HepG2 (cell line): ENCODE results near the gene MPPE1. TPM values are rescaled to one million over a fixed set of nuclear protein-coding genes. Genes with fewer than 3 reads are reported as not detected.
A peak's percentile ranks its signal among the peaks of the same experiment; 100 is the strongest.

ENCODE experiments used
- ATAC-seq: fragments of 200-7000 bp; cut with Tn5 transposase; 3 replicates; pipeline ENCODE4 v1.9.1; 2020; ENCODE audit warnings: mild to moderate bottlenecking, moderate library complexity
- Bru-seq: library from RNA; stranded (reverse); fragments of 400-500 nt; gene quantifications from one replicate; lab custom pipeline; 2021; lab: Mats Ljungman, UMichigan
- BruChase-seq, 2 experiments: library from RNA; stranded (reverse); fragments of 400-500 nt; gene quantifications; one replicate each; lab custom pipeline; 2021; lab: Mats Ljungman, UMichigan
- BruUV-seq: library from RNA; stranded (reverse); fragments of 400-500 nt; replicated peaks from 2 replicates; lab custom pipeline; 2021; lab: Mats Ljungman, UMichigan
- CTCF ChIA-PET: fragments of 300-600 bp; formaldehyde crosslinking; extraction: SDS; loops from one replicate; lab custom pipeline; 2021; ENCODE audit warnings: low total read pairs, inconsistent platforms, low intra/inter-chr PET ratio; lab: Yijun Ruan, JAX
- POLR2A ChIA-PET: fragments of 350-600 bp; sonication (Branson Sonifier 250); formaldehyde crosslinking; loops from one replicate; lab custom pipeline; 2020; ENCODE audit warnings: antibody characterized with exemption, inconsistent platforms; lab: Yijun Ruan, JAX
- DNase-seq: peaks from one replicate; pipeline ENCODE4 v3.0.0-alpha.2; 2015; ENCODE audit warnings: low spot score
- FAIRE-seq: peaks from 3 replicates; lab custom pipeline; 2011; peaks lifted over from hg19 to GRCh38; lab: Jason Lieb, UNC
- H2AFZ ChIP-seq: one replicate; pipeline ENCODE4 v1.6.1; 2011; ENCODE audit warnings: low read length, inconsistent platforms
- H3K27ac ChIP-seq: fragments of 300-600 bp; 3 replicates; pipeline ENCODE4 v1.8.0; 2011; ENCODE audit warnings: mixed run types, mild to moderate bottlenecking, mixed read lengths, low read length, inconsistent platforms; ENCODE audit not compliant: insufficient read depth; ENCODE audit errors: extremely low read length
- H3K27me3 ChIP-seq, 2 experiments: fragments of 200-600 bp in 1 of 2; 2 replicates in 1 of 2; 3 replicates in 1 of 2; pipeline versions ENCODE4 v1.6.0 to v1.8.0; 2011; ENCODE audit warnings: low read length in 2 of 2, mild to moderate bottlenecking in 2 of 2, moderate library complexity in 2 of 2, inconsistent platforms in 1 of 2; ENCODE audit not compliant: insufficient read depth in 2 of 2, control insufficient read depth in 1 of 2
- H3K36me3 ChIP-seq, 2 experiments: fragments of 200-600 bp in 1 of 2; replicated peaks in 1 of 2; 2 replicates in 1 of 2; 3 replicates in 1 of 2; pipeline versions ENCODE4 v1.5.1 to v1.8.0; 2011; ENCODE audit warnings: low read length in 2 of 2, inconsistent platforms in 1 of 2; ENCODE audit not compliant: insufficient read depth in 2 of 2, control insufficient read depth in 1 of 2
- H3K4me1 ChIP-seq: 2 replicates; pipeline ENCODE4 v1.5.1; 2012; ENCODE audit warnings: low read length, inconsistent platforms; ENCODE audit not compliant: insufficient read depth
- H3K4me2 ChIP-seq: 2 replicates; pipeline ENCODE4 v1.6.0; 2011; ENCODE audit warnings: low read depth, low read length, inconsistent platforms
- H3K4me3 ChIP-seq, 3 experiments: fragments of 200-600 bp in 1 of 3; sonication (generic), shearing (Covaris generic) in 1 of 3; replicated peaks in 1 of 3; 2 replicates each; pipeline ENCODE4 v1.5.1; 2011 to 2016; ENCODE audit warnings: low read length in 3 of 3, inconsistent platforms in 2 of 3, low read depth in 2 of 3, mild to moderate bottlenecking in 2 of 3, control low read depth in 1 of 3, mixed read lengths in 1 of 3; ENCODE audit not compliant: insufficient read depth in 1 of 3
- H3K79me2 ChIP-seq: one replicate; pipeline ENCODE4 v1.6.1; 2011; ENCODE audit warnings: low read length, inconsistent platforms; ENCODE audit not compliant: insufficient read depth
- H3K9ac ChIP-seq: 2 replicates; pipeline ENCODE4 v1.6.0; 2011; ENCODE audit warnings: mild to moderate bottlenecking, low read depth, low read length, inconsistent platforms; ENCODE audit not compliant: insufficient read depth
- H3K9me3 ChIP-seq: 2 replicates; pipeline ENCODE4 v1.5.1; 2012; ENCODE audit warnings: mild to moderate bottlenecking, low read length
- H4K20me1 ChIP-seq: 2 replicates; pipeline ENCODE4 v1.6.0; 2011; ENCODE audit warnings: inconsistent platforms, mild to moderate bottlenecking, low read length, moderate library complexity; ENCODE audit not compliant: insufficient read depth
- HNRNPUL1 ChIP-seq: fragments of 200-400 bp; formaldehyde crosslinking; IDR thresholded peaks from 2 replicates; pipeline ENCODE4 v1.6.1; 2017; ENCODE audit warnings: low read depth, mild to moderate bottlenecking, low read length, moderate library complexity
- MZF1 ChIP-seq: sonication (generic); formaldehyde crosslinking; IDR thresholded peaks from 2 replicates; pipeline ENCODE4 v1.8.1; 2023; ENCODE audit warnings: mild to moderate bottlenecking, missing genetic modification reagents, borderline replicate concordance
- SATB2 ChIP-seq: sonication (generic); formaldehyde crosslinking; IDR thresholded peaks from 2 replicates; pipeline ENCODE4 v1.5.0; 2020; ENCODE audit warnings: missing genetic modification reagents
- SMC3 ChIP-seq: IDR thresholded peaks from 2 replicates; pipeline ENCODE4 v1.6.1; 2011; ENCODE audit warnings: low read length, improper control_type of control experiment
- ZNF230 ChIP-seq: sonication (generic); formaldehyde crosslinking; IDR thresholded peaks from 2 replicates; pipeline ENCODE4 v1.4.0; 2020; ENCODE audit warnings: mild to moderate bottlenecking, missing genetic modification reagents
- ZNF674 ChIP-seq: sonication (generic); formaldehyde crosslinking; IDR thresholded peaks from 2 replicates; pipeline ENCODE4 v1.5.0; 2020; ENCODE audit warnings: low read depth, mild to moderate bottlenecking, missing genetic modification reagents
- WGBS: methylation state at CpG from one replicate; pipeline ENCODE4 v1.1.6; 2017; ENCODE audit warnings: low lambda C conversion rate; 5-methylcytosine and 5-hydroxymethylcytosine counted together
- in situ Hi-C: cut with HindIII; loops from 2 replicates; pipeline ENCODE4 v1.10.0; 2017; ENCODE audit warnings: low pct_unique_long_range_greater_than_20kb; ENCODE audit not compliant: extremely low pct_ligation_motif_present
- intact Hi-C: fragments of 100-400 bp; cut with micrococcal nuclease; formaldehyde crosslinking; loops from one replicate; pipeline ENCODE4 v1.10.0; 2022; ENCODE audit not compliant: unreplicated experiment
- long read RNA-seq, 2 experiments: library from RNA in 1 of 2; library from polyadenylated mRNA in 1 of 2; stranded (forward) in 1 of 2; unstranded in 1 of 2; transcript quantifications; one replicate each; pipeline ENCODE4 v2.0.0, GENCODE V29; 2019 to 2022
- polyA minus RNA-seq, 3 experiments: library from RNA; depleted of rRNA, polyadenylated mRNA; stranded (reverse); fragments of >200 nt; gene quantifications; 2 replicates each; pipeline ENCODE4 v1.2.3, GENCODE V29; 2011; ENCODE audit warnings: low replicate concordance in 1 of 3
- polyA plus RNA-seq, 8 experiments: library from polyadenylated mRNA; depleted of rRNA in 3 of 8; stranded (reverse) in 7 of 8; unstranded in 1 of 8; fragments of >200 nt; fragmentation: Illumina TruSeq in 4 of 8; extraction: Trizol in 4 of 8; gene quantifications; 2 replicates each; pipeline versions ENCODE4 v1.2.1 to v1.2.3, GENCODE V29; 2011 to 2016; ENCODE audit warnings: low read depth in 4 of 8, missing spikeins in 1 of 8, mixed read lengths in 1 of 8; ENCODE audit not compliant: insufficient read depth in 1 of 8
- total RNA-seq, 5 experiments: library from RNA; depleted of rRNA; stranded (reverse); fragments of >200 nt; fragmentation: Illumina TruSeq; extraction: Trizol; gene quantifications; 2 replicates each; pipeline ENCODE4 v1.2.3, GENCODE V29; 2016; ENCODE audit warnings: low read depth in 1 of 5
- TF ChIP-seq, protein P1 (sequence below): IDR thresholded peaks from 2 replicates; pipeline ENCODE4 v1.6.1; 2016; ENCODE audit warnings: missing compliant biosample characterization, missing genetic modification reagents, borderline replicate concordance
- TF ChIP-seq, protein P2 (sequence below): sonication (generic); formaldehyde crosslinking; IDR thresholded peaks from 2 replicates; pipeline ENCODE4 v1.4.0; 2020; ENCODE audit warnings: mild to moderate bottlenecking, missing genetic modification reagents
- TF ChIP-seq, protein P3 (sequence below): sonication (generic); formaldehyde crosslinking; IDR thresholded peaks from 2 replicates; pipeline ENCODE4 v1.9.0; 2021; ENCODE audit warnings: missing genetic modification reagents, borderline replicate concordance

Gene MPPE1, protein sequence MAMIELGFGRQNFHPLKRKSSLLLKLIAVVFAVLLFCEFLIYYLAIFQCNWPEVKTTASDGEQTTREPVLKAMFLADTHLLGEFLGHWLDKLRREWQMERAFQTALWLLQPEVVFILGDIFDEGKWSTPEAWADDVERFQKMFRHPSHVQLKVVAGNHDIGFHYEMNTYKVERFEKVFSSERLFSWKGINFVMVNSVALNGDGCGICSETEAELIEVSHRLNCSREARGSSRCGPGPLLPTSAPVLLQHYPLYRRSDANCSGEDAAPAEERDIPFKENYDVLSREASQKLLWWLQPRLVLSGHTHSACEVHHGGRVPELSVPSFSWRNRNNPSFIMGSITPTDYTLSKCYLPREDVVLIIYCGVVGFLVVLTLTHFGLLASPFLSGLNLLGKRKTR
- 5.4 and 11.9 TPM in 2 replicates for total RNA-seq (2016; rRNA removed; fragmentation: Illumina TruSeq; extraction: Trizol)
- total RNA-seq (2016; cell fraction: cytosol; rRNA removed; fragmentation: Illumina TruSeq; extraction: Trizol; ENCODE audit: low read depth), result 9.1 and 12.1 TPM in 2 replicates
- total RNA-seq (2016; cell fraction: insoluble cytoplasmic fraction; rRNA removed; fragmentation: Illumina TruSeq; extraction: Trizol), result 3.6 and 11.9 TPM in 2 replicates
- total RNA-seq (2016; cell fraction: membrane; rRNA removed; fragmentation: Illumina TruSeq; extraction: Trizol), result 7.1 and 10.4 TPM in 2 replicates
- 19.6 and 20.7 TPM in 2 replicates for total RNA-seq (2016; cell fraction: nucleus; rRNA removed; fragmentation: Illumina TruSeq; extraction: Trizol)
- polyA plus RNA-seq (2011; rRNA removed), result 9.6 and 10.6 TPM in 2 replicates
- 5.0 and 6.2 TPM in 2 replicates for polyA plus RNA-seq (2011; cell fraction: cytosol; rRNA removed)
- polyA plus RNA-seq (2011; cell fraction: nucleus; rRNA removed), result 18.2 and 19.2 TPM in 2 replicates
- polyA plus RNA-seq (2012), result 6.4 and 7.1 TPM in 2 replicates
- polyA plus RNA-seq (2016; cell fraction: cytosol; fragmentation: Illumina TruSeq; extraction: Trizol; ENCODE audit: low read depth), result 14.6 and 22.2 TPM in 2 replicates
- 4.6 and 6.6 TPM in 2 replicates for polyA plus RNA-seq (2016; cell fraction: insoluble cytoplasmic fraction; fragmentation: Illumina TruSeq; extraction: Trizol; ENCODE audit: low read depth)
- polyA plus RNA-seq (2016; cell fraction: membrane; fragmentation: Illumina TruSeq; extraction: Trizol; ENCODE audit: low read depth), result 8.0 and 12.4 TPM in 2 replicates
- polyA plus RNA-seq (2016; cell fraction: nucleus; fragmentation: Illumina TruSeq; extraction: Trizol; ENCODE audit: insufficient read depth, low read depth), result 31.1 and 36.4 TPM in 2 replicates
- polyA minus RNA-seq (2011; rRNA and poly(A)+ RNA removed; ENCODE audit: low replicate concordance), result 8.2 and 19.5 TPM in 2 replicates
- polyA minus RNA-seq (2011; cell fraction: cytosol; rRNA and poly(A)+ RNA removed), result 3.4 and 4.1 TPM in 2 replicates
- 21.0 and 21.2 TPM in 2 replicates for polyA minus RNA-seq (2011; cell fraction: nucleus; rRNA and poly(A)+ RNA removed)
- Bru-seq, nascent RNA, result percentile 46 among the genes with signal in this experiment
- percentile 48 among the genes with signal in this experiment for BruChase-seq, experiment 1, labeled RNA remaining after a 6-hour chase
- BruChase-seq, experiment 2, labeled RNA remaining after a 2-hour chase, result percentile 50 among the genes with signal in this experiment
- long read RNA-seq, experiment 1, full-length matches to known transcripts, result 1 of 3 reads
- long read RNA-seq, experiment 1, partial matches to known transcripts, result 0 of 3 reads
- long read RNA-seq, experiment 1, other reads (novel, unspliced or antisense), result 2 of 3 reads
- long read RNA-seq, experiment 2, full-length matches to known transcripts, result 4 of 11 reads
- long read RNA-seq, experiment 2, partial matches to known transcripts, result 0 of 11 reads
- long read RNA-seq, experiment 2, other reads (novel, unspliced or antisense), result 7 of 11 reads

DNA sequence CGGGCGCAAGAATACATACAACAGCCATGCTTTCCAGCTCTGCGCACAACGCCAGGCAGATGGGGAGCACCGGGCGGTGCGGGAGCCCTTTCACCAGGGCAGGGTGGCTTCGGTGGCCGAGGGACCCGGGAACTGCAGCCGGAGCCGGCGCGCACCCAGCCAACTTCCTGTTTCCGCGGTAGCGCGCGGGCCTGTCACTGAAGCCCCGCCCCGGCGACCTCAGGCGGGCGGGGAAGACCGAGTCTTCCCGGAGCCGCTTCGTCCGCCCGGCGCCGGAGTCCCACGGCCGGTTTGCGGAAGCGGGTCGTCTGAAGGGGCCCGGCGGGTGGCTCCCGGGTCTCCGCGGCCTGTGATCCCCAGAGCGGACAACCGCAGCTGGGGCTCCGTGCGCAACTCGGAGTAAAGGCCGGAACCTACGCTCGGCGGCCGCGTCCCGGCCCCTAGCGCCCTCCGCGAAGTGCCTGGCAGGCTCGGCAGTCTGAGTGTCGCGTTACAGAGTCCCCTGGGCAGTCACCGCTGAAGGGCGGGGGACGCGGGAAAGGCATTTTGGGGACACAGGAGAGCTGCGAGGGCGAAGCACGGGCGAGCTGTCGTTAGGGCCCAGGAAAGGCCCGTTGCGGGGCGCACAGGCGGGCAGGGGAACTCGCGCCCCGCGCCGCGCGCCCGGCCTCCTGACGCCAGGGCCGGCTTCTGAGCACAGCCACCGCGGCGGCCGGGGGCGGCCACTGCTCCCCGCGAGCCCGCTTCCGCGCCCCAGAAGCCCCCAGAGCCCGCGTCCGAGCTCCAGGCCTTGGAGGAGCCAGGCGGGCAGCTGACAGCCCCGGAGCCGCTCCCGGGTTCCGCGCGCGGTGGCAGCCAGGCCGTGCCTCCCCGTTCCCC lies at the start of gene MPPE1:
Gene MPPE1, minus strand, starts transcription at position 136 of the 879 bp plus-strand sequence. CDS start 11,053 bp downstream, outside the sequence.
- no peak within 1 kb of the TSS for H2AFZ ChIP-seq
- peaks cover 30% of the 10 kb centered on the region for H3K4me1 ChIP-seq
- ATAC-seq, result peak; percentile 95
- H3K79me2 ChIP-seq, result no peaks in the 10 kb centered on the region
- BruUV-seq, result TSS peak; percentile 90
- peak within 1 kb of the TSS; percentile 96 for H3K27ac ChIP-seq
- DNase-seq, result peak; percentile 73
- H3K4me3 ChIP-seq, result peak within 1 kb of the TSS; percentile 68 to 86 (median 82)
- ChIA-PET CTCF (no interaction called here), POLR2A (interaction anchor here (0.8 to 3.3 kb wide), 6 partner anchors 10 to 87 kb away, joined by 3 to 13 read pairs (median 5); partner anchors contain the start of gene IMPA2)
- H3K4me2 ChIP-seq, result peak within 1 kb of the TSS; percentile 83
- intact Hi-C loops, result loop anchor here (5.0 to 10.0 kb wide), 2 partner anchors 36 to 54 kb away; partner anchors contain the start of gene CHMP1B
- no peaks in the 10 kb centered on the region for H3K9me3 ChIP-seq
- WGBS, result 0% methylated on average over 9 of the region's 106 CpGs
- no peaks in the 10 kb centered on the region for H3K36me3 ChIP-seq
- FAIRE-seq, result no peak
- no peaks in the 10 kb centered on the region; a peak in 1 of 5 replicates for H3K27me3 ChIP-seq
- no peaks in the 10 kb centered on the region for H4K20me1 ChIP-seq
- H3K9ac ChIP-seq, result peak within 1 kb of the TSS; percentile 88
- in situ Hi-C loops, result no loop called here
- TF ChIP-seq SMC3 (no peak), HNRNPUL1 (no peak), ZNF230 (CRISPR knock-in tag) (no peak; the same call in 1 of the 2 replicates), SATB2 (CRISPR knock-in tag) (no peak), ZNF674 (no peak), MZF1 (CRISPR knock-in tag) (no peak)
- TF ChIP-seq, protein P1, sequence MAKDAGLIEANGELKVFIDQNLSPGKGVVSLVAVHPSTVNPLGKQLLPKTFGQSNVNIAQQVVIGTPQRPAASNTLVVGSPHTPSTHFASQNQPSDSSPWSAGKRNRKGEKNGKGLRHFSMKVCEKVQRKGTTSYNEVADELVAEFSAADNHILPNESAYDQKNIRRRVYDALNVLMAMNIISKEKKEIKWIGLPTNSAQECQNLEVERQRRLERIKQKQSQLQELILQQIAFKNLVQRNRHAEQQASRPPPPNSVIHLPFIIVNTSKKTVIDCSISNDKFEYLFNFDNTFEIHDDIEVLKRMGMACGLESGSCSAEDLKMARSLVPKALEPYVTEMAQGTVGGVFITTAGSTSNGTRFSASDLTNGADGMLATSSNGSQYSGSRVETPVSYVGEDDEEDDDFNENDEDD (CRISPR knock-in tag), result peak; percentile 67; the same call in 1 of the 2 replicates
- TF ChIP-seq, protein P2, sequence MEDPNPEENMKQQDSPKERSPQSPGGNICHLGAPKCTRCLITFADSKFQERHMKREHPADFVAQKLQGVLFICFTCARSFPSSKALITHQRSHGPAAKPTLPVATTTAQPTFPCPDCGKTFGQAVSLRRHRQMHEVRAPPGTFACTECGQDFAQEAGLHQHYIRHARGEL (CRISPR knock-in tag), result no peak
- TF ChIP-seq, protein P3, sequence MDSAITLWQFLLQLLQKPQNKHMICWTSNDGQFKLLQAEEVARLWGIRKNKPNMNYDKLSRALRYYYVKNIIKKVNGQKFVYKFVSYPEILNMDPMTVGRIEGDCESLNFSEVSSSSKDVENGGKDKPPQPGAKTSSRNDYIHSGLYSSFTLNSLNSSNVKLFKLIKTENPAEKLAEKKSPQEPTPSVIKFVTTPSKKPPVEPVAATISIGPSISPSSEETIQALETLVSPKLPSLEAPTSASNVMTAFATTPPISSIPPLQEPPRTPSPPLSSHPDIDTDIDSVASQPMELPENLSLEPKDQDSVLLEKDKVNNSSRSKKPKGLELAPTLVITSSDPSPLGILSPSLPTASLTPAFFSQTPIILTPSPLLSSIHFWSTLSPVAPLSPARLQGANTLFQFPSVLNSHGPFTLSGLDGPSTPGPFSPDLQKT (CRISPR knock-in tag), result peak; percentile 20; the same call in 1 of the 2 replicates
